LHCN-M2 (cell line): ENCODE data around the gene KNG1. TPM values are rescaled to one million over a fixed set of nuclear protein-coding genes. Genes with fewer than 3 reads are reported as not detected.
A peak's percentile ranks its signal among the peaks of the same experiment; 100 is the strongest.
"Not testable (repeated sequence)": the region's sequence is repeated elsewhere in the genome, so short reads cannot be mapped to it uniquely, and the experiment has no call there.

ENCODE experiments used
- DNase-seq: peaks from one replicate; pipeline ENCODE4 v3.0.0-alpha.2; 2012; ENCODE audit warnings: low read depth
- total RNA-seq: library from RNA; depleted of rRNA; stranded (reverse); fragments of >200 nt; gene quantifications from 2 replicates; pipeline ENCODE4 v1.2.3, GENCODE V29; 2014

The KNG1 gene
- total RNA-seq, 1 experiment from 2014 or later, result not detected

GRCh38 chr3:186708983-186709679 is 8.0 kb upstream of the KNG1 start:
- no peak for DNase-seq

- not testable (repeated sequence) for DNase-seq
Measured at GRCh38 chr3:186710694-186711093, 6.5 kb upstream of the KNG1 start.

GRCh38 chr3:186713499-186713898 is 3.7 kb upstream of the KNG1 start:
- DNase-seq, result no peak

GRCh38 chr3:186719945-186720739 is 3.0 kb downstream of the KNG1 start:
- DNase-seq, result no peak

- peak; percentile 4 for DNase-seq
Measured at GRCh38 chr3:186722457-186722856, 5.3 kb downstream of the KNG1 start.

- DNase-seq, result no peak
Measured at GRCh38 chr3:186724911-186725310, 7.8 kb downstream of the KNG1 start.

- no peak for DNase-seq
Measured at GRCh38 chr3:186732169-186732766, 15.1 kb downstream of the KNG1 start.

GRCh38 chr3:186742618-186743380 is 25.6 kb downstream of the KNG1 start:
- no peak for DNase-seq

- no peak for DNase-seq
Measured at GRCh38 chr3:186743666-186744065, 26.5 kb downstream of the KNG1 start.

- DNase-seq, result peak; percentile 49
Measured at GRCh38 chr3:186746008-186746407, 28.8 kb downstream of the KNG1 start.

- DNase-seq, result no peak
Measured at GRCh38 chr3:186750316-186750715, 33.2 kb downstream of the KNG1 start.

- DNase-seq, result no peak
Measured at GRCh38 chr3:186751480-186751879, 34.3 kb downstream of the KNG1 start.

GRCh38 chr3:186754006-186754405 is 36.8 kb downstream of the KNG1 start:
- DNase-seq, result no peak

- no peak for DNase-seq
Measured at GRCh38 chr3:186754871-186755270, 37.7 kb downstream of the KNG1 start.

GRCh38 chr3:186757214-186757613 is 40.1 kb downstream of the KNG1 start:
- no peak for DNase-seq

- DNase-seq, result no peak
Measured at GRCh38 chr3:186757686-186758220, 40.6 kb downstream of the KNG1 start.

- no peak for DNase-seq
Measured at GRCh38 chr3:186759231-186759930, 42.2 kb downstream of the KNG1 start.

- DNase-seq, result no peak
Measured at GRCh38 chr3:186760141-186760833, 43.1 kb downstream of the KNG1 start.

GRCh38 chr3:186760897-186761447 is 43.8 kb downstream of the KNG1 start:
- no peak for DNase-seq

GRCh38 chr3:186772281-186772694 is 55.1 kb downstream of the KNG1 start:
- no peak for DNase-seq
